IMR-90 (cell line): ENCODE measurements around the gene CALHM6. TPM values are rescaled to one million over a fixed set of nuclear protein-coding genes. Genes with fewer than 3 reads are reported as not detected.

Source experiments
- ATAC-seq: fragments of 200-7000 bp; cut with Tn5 transposase; 2 replicates; pipeline ENCODE4 v1.9.1; 2020; ENCODE audit warnings: low read depth, mild to moderate bottlenecking, moderate library complexity
- BruUV-seq: library from RNA; stranded (reverse); fragments of 400-500 nt; replicated peaks from 2 replicates; lab custom pipeline; 2021; lab: Mats Ljungman, UMichigan
- CTCF ChIA-PET: fragments of 300-600 bp; formaldehyde crosslinking; extraction: SDS; loops from one replicate; lab custom pipeline; 2021; ENCODE audit warnings: antibody characterized with exemption; lab: Yijun Ruan, JAX
- POLR2A ChIA-PET: fragments of 300-600 bp; sonication (Branson Sonifier 250); formaldehyde crosslinking; loops from one replicate; lab custom pipeline; 2022; ENCODE audit warnings: antibody characterized with exemption; ENCODE audit not compliant: unreplicated experiment; lab: Charles Lee
- DNase-seq: peaks from one replicate; pipeline ENCODE4 v3.0.0; 2013
- H2AFZ ChIP-seq: replicated peaks from 2 replicates; pipeline ENCODE3; 2013; ENCODE audit warnings: low read length, mild to moderate bottlenecking; ENCODE audit not compliant: poor library complexity
- H2AK5ac ChIP-seq: 2 replicates; pipeline ENCODE4 v1.6.1; 2013; ENCODE audit warnings: low read depth, low read length, inconsistent platforms
- H2AK9ac ChIP-seq: replicated peaks from 2 replicates; pipeline ENCODE3; 2013; ENCODE audit warnings: mild to moderate bottlenecking, low read depth, low read length, moderate library complexity; ENCODE audit not compliant: poor library complexity
- H2BK120ac ChIP-seq: 2 replicates; pipeline ENCODE4 v1.6.1; 2013; ENCODE audit warnings: low read depth, low read length, inconsistent platforms
- H2BK15ac ChIP-seq: 3 replicates; pipeline ENCODE4 v1.6.1; 2013; ENCODE audit warnings: low read depth, low read length, inconsistent platforms
- H2BK20ac ChIP-seq: 2 replicates; pipeline ENCODE4 v1.6.1; 2013; ENCODE audit warnings: low read depth, mild to moderate bottlenecking, inconsistent platforms, low read length, moderate library complexity
- H2BK5ac ChIP-seq: 2 replicates; pipeline ENCODE4 v1.6.1; 2013; ENCODE audit warnings: mild to moderate bottlenecking, low read depth, low read length, inconsistent platforms; ENCODE audit not compliant: poor library complexity, severe bottlenecking
- H3K14ac ChIP-seq: replicated peaks from 2 replicates; pipeline ENCODE4 v1.6.1; 2013; ENCODE audit warnings: low read depth, low read length, inconsistent platforms
- H3K18ac ChIP-seq: 2 replicates; pipeline ENCODE4 v1.6.1; 2013; ENCODE audit warnings: low read depth, low read length, control low read depth
- H3K23ac ChIP-seq: 2 replicates; pipeline ENCODE4 v1.6.1; 2013; ENCODE audit warnings: low read depth, low read length, inconsistent platforms
- H3K27ac ChIP-seq: 2 replicates; pipeline ENCODE4 v1.5.1; 2013; ENCODE audit warnings: mild to moderate bottlenecking, control low read depth, low read length; ENCODE audit not compliant: insufficient read depth
- H3K27me3 ChIP-seq: 2 replicates; pipeline ENCODE4 v1.6.1; 2013; ENCODE audit warnings: low read length; ENCODE audit not compliant: control insufficient read depth, insufficient read depth
- H3K36me3 ChIP-seq: 2 replicates; pipeline ENCODE4 v1.6.1; 2013; ENCODE audit warnings: low read length, mixed read lengths; ENCODE audit not compliant: control insufficient read depth, insufficient read depth
- H3K4ac ChIP-seq: 2 replicates; pipeline ENCODE4 v1.6.1; 2013; ENCODE audit warnings: low read depth, low read length, inconsistent platforms
- H3K4me1 ChIP-seq: 2 replicates; pipeline ENCODE4 v1.6.1; 2013; ENCODE audit warnings: low read length, mixed read lengths; ENCODE audit not compliant: control insufficient read depth, insufficient read depth
- H3K4me2 ChIP-seq: 2 replicates; pipeline ENCODE4 v1.6.1; 2013; ENCODE audit warnings: low read depth, mild to moderate bottlenecking, control low read depth, low read length, moderate library complexity
- H3K4me3 ChIP-seq: 2 replicates; pipeline ENCODE4 v1.5.1; 2013; ENCODE audit warnings: low read depth, mild to moderate bottlenecking, control low read depth, low read length, moderate library complexity; ENCODE audit not compliant: insufficient read depth
- H3K56ac ChIP-seq: 2 replicates; pipeline ENCODE4 v1.6.1; 2013; ENCODE audit warnings: low read length, inconsistent platforms; ENCODE audit not compliant: insufficient read depth; ENCODE audit errors: extremely low read depth
- H3K79me1 ChIP-seq, 2 experiments: 2 replicates each; pipeline ENCODE4 v1.6.1; 2013; ENCODE audit warnings: low read length in 2 of 2, inconsistent platforms in 1 of 2, low read depth in 1 of 2
- H3K9ac ChIP-seq: 2 replicates; pipeline ENCODE4 v1.6.1; 2013; ENCODE audit warnings: low read depth, low read length, control low read depth
- H3K9me1 ChIP-seq: 2 replicates; pipeline ENCODE4 v1.6.1; 2013; ENCODE audit warnings: low read length, inconsistent platforms; ENCODE audit not compliant: insufficient read depth
- H3K9me3 ChIP-seq: 2 replicates; pipeline ENCODE4 v1.6.1; 2013; ENCODE audit warnings: low read length; ENCODE audit not compliant: control insufficient read depth, insufficient read depth
- H4K20me1 ChIP-seq: 2 replicates; pipeline ENCODE4 v1.6.1; 2013; ENCODE audit warnings: low read length, inconsistent platforms; ENCODE audit not compliant: insufficient read depth
- H4K5ac ChIP-seq: 2 replicates; pipeline ENCODE4 v1.6.1; 2013; ENCODE audit warnings: mild to moderate bottlenecking, low read depth, low read length, control low read depth
- H4K8ac ChIP-seq, 2 experiments: 2 replicates each; pipeline ENCODE4 v1.6.1; 2013; ENCODE audit warnings: low read depth in 2 of 2, low read length in 2 of 2, control low read depth in 1 of 2, inconsistent platforms in 1 of 2
- H4K91ac ChIP-seq: 2 replicates; pipeline ENCODE4 v1.6.1; 2013; ENCODE audit warnings: low read depth, low read length, inconsistent platforms; ENCODE audit not compliant: insufficient read depth
- BHLHE40 ChIP-seq: fragments of 150-350 bp; IDR thresholded peaks from 2 replicates; pipeline ENCODE4 v1.6.1; 2016; ENCODE audit warnings: mild to moderate bottlenecking, low read depth, low read length
- CEBPB ChIP-seq: IDR thresholded peaks from 2 replicates; pipeline ENCODE4 v1.6.1; 2012; ENCODE audit warnings: low read depth, low read length, improper control_type of control experiment
- CHD1 ChIP-seq: IDR thresholded peaks from 2 replicates; pipeline ENCODE4 v1.6.1; 2012; ENCODE audit warnings: low read depth, low read length, improper control_type of control experiment
- CTCF ChIP-seq: conservative IDR thresholded peaks from 2 replicates; pipeline ENCODE4 v1.5.1; 2012; ENCODE audit warnings: mild to moderate bottlenecking, low read depth, low read length, improper control_type of control experiment
- ELK1 ChIP-seq: fragments of 150-350 bp; IDR thresholded peaks from 2 replicates; pipeline ENCODE4 v1.6.1; 2016; ENCODE audit warnings: low read depth, mild to moderate bottlenecking, low read length, moderate library complexity, borderline replicate concordance
- FOS ChIP-seq: fragments of 150-350 bp; IDR thresholded peaks from 2 replicates; pipeline ENCODE4 v1.6.1; 2016; ENCODE audit warnings: low read depth, low read length
- MAFK ChIP-seq: IDR thresholded peaks from 2 replicates; pipeline ENCODE4 v1.6.1; 2012; ENCODE audit warnings: low read depth, low read length, improper control_type of control experiment
- MAZ ChIP-seq: IDR thresholded peaks from 2 replicates; pipeline ENCODE4 v1.6.1; 2012; ENCODE audit warnings: low read depth, mild to moderate bottlenecking, low read length, improper control_type of control experiment, moderate library complexity, borderline replicate concordance
- MXI1 ChIP-seq: IDR thresholded peaks from 2 replicates; pipeline ENCODE4 v1.6.1; 2012; ENCODE audit warnings: low read depth, mild to moderate bottlenecking, low read length, moderate library complexity, borderline replicate concordance
- NFE2L2 ChIP-seq: fragments of 150-350 bp; IDR thresholded peaks from 2 replicates; pipeline ENCODE4 v1.6.1; 2016; ENCODE audit warnings: low read depth, mild to moderate bottlenecking, low read length
- RAD21 ChIP-seq: IDR thresholded peaks from 2 replicates; pipeline ENCODE4 v1.6.1; 2012; ENCODE audit warnings: low read length, improper control_type of control experiment
- RCOR1 ChIP-seq: IDR thresholded peaks from 2 replicates; pipeline ENCODE4 v1.6.1; 2012; ENCODE audit warnings: mild to moderate bottlenecking, low read length, improper control_type of control experiment; ENCODE audit not compliant: insufficient replicate concordance
- RFX5 ChIP-seq: IDR thresholded peaks from 2 replicates; pipeline ENCODE4 v1.8.0; 2012; ENCODE audit warnings: low read depth, mild to moderate bottlenecking, low read length, moderate library complexity
- SMC3 ChIP-seq: fragments of 150-350 bp; IDR thresholded peaks from 2 replicates; pipeline ENCODE4 v1.6.1; 2016; ENCODE audit warnings: low read depth, mild to moderate bottlenecking, antibody characterized with exemption, low read length, moderate library complexity
- USF2 ChIP-seq: fragments of 150-350 bp; IDR thresholded peaks from 2 replicates; pipeline ENCODE4 v1.6.1; 2017; ENCODE audit warnings: mild to moderate bottlenecking, antibody characterized with exemption, low read length, low read depth
- WGBS, 2 experiments: methylation state at CpG; one replicate each; pipeline versions ENCODE4 v1.1.5 to v1.1.7; 2013; ENCODE audit warnings: missing lambda C conversion rate in 2 of 2; ENCODE audit not compliant: insufficient read length in 1 of 2; ENCODE audit errors: extremely low coverage in 2 of 2; 5-methylcytosine and 5-hydroxymethylcytosine counted together
- dilution Hi-C: fragments of 300-500 bp; cut with HindIII; formaldehyde crosslinking; loops from one replicate; pipeline ENCODE4 v1.14.3; 2018; ENCODE audit warnings: low sequenced_read_pairs; ENCODE audit not compliant: unreplicated experiment
- in situ Hi-C: fragments of 300-500 bp; cut with MboI; formaldehyde crosslinking; loops from 3 replicates; pipeline ENCODE4 v1.14.3; 2019; ENCODE audit warnings: low sequenced_read_pairs, inconsistent platforms, mixed read lengths
- intact Hi-C: fragments of 100-400 bp; cut with micrococcal nuclease; formaldehyde crosslinking; loops from 2 replicates; pipeline ENCODE4 v1.10.0; 2022
- polyA plus RNA-seq, 3 experiments: library from polyadenylated mRNA; depleted of rRNA; stranded (reverse); fragments of >200 nt; gene quantifications; 2 replicates each; pipeline ENCODE4 v1.2.3, GENCODE V29; 2012; ENCODE audit warnings: low replicate concordance in 1 of 3
- total RNA-seq: library from RNA; depleted of rRNA; stranded (reverse); fragments of >200 nt; gene quantifications from 2 replicates; pipeline ENCODE4 v1.2.3, GENCODE V29; 2012

CALHM6 gene
- total and polyA plus RNA-seq, 2 of the 4 experiments (the other 2 are of a cell fraction): 0.72 to 1.5 TPM

GRCh38 chr6:116434056-116434725 is 27.0 kb upstream of the CALHM6 start:
- H2BK15ac ChIP-seq: no peak overlapping the region
- WGBS, 2 experiments: no CpG with 5 or more reads among the region's 1 CpG
- peaks cover 2% of the 10 kb centered on the region; the same call in 1 of the 2 replicates for H3K4me1 ChIP-seq
- no peak overlapping the region for H4K8ac ChIP-seq
- H3K9me3 ChIP-seq: no peaks in the 10 kb centered on the region
- no peak overlapping the region for H3K4me3 ChIP-seq
- H4K5ac ChIP-seq: no peak overlapping the region
- ChIA-PET CTCF (interaction anchor here (0.7 to 1.2 kb wide), 2 partner anchors 9 to 166 kb away, joined by 3 to 4 read pairs; no protein-coding TSS in a partner anchor), POLR2A (no interaction called here)
- no peak overlapping the region for H4K91ac ChIP-seq
- ATAC-seq (no peak), DNase-seq (no peak)
- H3K4me2 ChIP-seq: no peak overlapping the region
- H3K18ac ChIP-seq: no peak overlapping the region
- H4K20me1 ChIP-seq: no peaks in the 10 kb centered on the region
- H2AK5ac ChIP-seq: no peak overlapping the region
- no peaks in the 10 kb centered on the region for H3K27me3 ChIP-seq
- H3K14ac ChIP-seq: no peak overlapping the region
- H3K27ac ChIP-seq: no peak overlapping the region
- in situ Hi-C loops: loop anchor here (25.0 kb wide), 1 partner anchor 147 kb away; the partner anchor contains the start of gene TSPYL1
- no peak overlapping the region for H3K56ac ChIP-seq
- intact Hi-C loops: no loop called here
- no peak overlapping the region for H3K4ac ChIP-seq
- BruUV-seq: no TSS peak
- dilution Hi-C loops: no loop called here
- H2BK5ac ChIP-seq: no peak overlapping the region
- no peak overlapping the region for H2AFZ ChIP-seq
- peaks cover 23% of the 10 kb centered on the region for H3K36me3 ChIP-seq
- H2BK20ac ChIP-seq: no peak overlapping the region
- H2BK120ac ChIP-seq: no peak overlapping the region
- no peak overlapping the region for H2AK9ac ChIP-seq
- H3K23ac ChIP-seq: no peak overlapping the region
- no peak overlapping the region for H3K9ac ChIP-seq
- peaks cover 8% of the 10 kb centered on the region; the same call in 1 of the 2 replicates for H3K9me1 ChIP-seq
- H3K79me1 ChIP-seq: peaks cover 10 to 23% of the 10 kb centered on the region in 2 experiments; a peak in 3 of 4 replicates
- TF ChIP-seq CHD1 (no peak), BHLHE40 (no peak), MAFK (no peak), CTCF (no peak), RCOR1 (no peak), MAZ (no peak), FOS (no peak), NFE2L2 (no peak), MXI1 (no peak), SMC3 (no peak), ELK1 (no peak), RAD21 (no peak), RFX5 (no peak), USF2 (no peak), CEBPB (no peak)
